Measurements from ENCODE around the gene CFAP65.
A peak's percentile ranks its signal among the peaks of the same experiment; 100 is the strongest.

CFAP65 gene

GRCh38 chr2:219030177-219030940, 11.0 kb downstream of the CFAP65 start:
- TF ChIP-seq, protein P1, sequence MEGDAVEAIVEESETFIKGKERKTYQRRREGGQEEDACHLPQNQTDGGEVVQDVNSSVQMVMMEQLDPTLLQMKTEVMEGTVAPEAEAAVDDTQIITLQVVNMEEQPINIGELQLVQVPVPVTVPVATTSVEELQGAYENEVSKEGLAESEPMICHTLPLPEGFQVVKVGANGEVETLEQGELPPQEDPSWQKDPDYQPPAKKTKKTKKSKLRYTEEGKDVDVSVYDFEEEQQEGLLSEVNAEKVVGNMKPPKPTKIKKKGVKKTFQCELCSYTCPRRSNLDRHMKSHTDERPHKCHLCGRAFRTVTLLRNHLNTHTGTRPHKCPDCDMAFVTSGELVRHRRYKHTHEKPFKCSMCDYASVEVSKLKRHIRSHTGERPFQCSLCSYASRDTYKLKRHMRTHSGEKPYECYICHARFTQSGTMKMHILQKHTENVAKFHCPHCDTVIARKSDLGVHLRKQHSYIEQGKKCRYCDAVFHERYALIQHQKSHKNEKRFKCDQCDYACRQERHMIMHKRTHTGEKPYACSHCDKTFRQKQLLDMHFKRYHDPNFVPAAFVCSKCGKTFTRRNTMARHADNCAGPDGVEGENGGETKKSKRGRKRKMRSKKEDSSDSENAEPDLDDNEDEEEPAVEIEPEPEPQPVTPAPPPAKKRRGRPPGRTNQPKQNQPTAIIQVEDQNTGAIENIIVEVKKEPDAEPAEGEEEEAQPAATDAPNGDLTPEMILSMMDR (conservative IDR thresholded peaks at IDR 0.05; ENCODE audit: low read length) = no peak
- DNase-seq (ENCODE audit: low read depth) = no peak
- H3K4me3 ChIP-seq (ENCODE audit: low read length) = no peak overlapping the region

GRCh38 chr2:219029829-219030165, 11.5 kb downstream of the CFAP65 start:
- peak; percentile 64 for DNase-seq (ENCODE audit: low read depth)

GRCh38 chr2:219028996-219029828, 12.1 kb downstream of the CFAP65 start:
- no peak for DNase-seq (ENCODE audit: low read depth)
- no peak overlapping the region for H3K4me3 ChIP-seq (ENCODE audit: low read length)
- TF ChIP-seq, protein P1 (conservative IDR thresholded peaks at IDR 0.05; ENCODE audit: low read length) = no peak

More at GRCh38 chr2:219029829-219030165, 11.5 kb downstream of the CFAP65 start:
- no peak overlapping the region for H3K4me3 ChIP-seq (ENCODE audit: low read length)
- TF ChIP-seq, protein P1 (conservative IDR thresholded peaks at IDR 0.05; ENCODE audit: low read length) = peak; percentile 86

DNA sequence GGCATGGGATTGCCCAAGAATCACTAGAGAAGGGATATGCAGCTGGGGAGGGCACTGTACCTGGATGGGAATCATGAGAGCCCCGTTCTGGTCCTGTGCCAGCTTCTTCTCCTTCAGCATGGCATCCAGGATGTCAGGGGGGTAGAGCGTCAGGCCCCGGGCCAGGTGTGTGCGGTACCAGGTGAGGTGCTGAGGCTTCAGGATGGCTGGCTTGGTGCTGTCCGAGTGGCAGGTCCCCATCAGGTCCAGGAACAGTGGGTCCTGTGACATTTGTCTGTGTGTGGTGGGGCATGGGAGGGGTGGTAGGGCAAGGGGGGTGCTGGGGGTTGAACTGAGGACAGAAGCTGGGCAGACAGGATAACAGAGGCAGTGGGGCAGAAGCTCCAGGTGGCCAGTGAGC, 13.2 kb downstream of the CFAP65 start:
- H3K4me3 ChIP-seq (ENCODE audit: low read length) = no peak overlapping the region
- DNase-seq (ENCODE audit: low read depth) = no peak
- TF ChIP-seq, protein P1 (conservative IDR thresholded peaks at IDR 0.05; ENCODE audit: low read length) = no peak

- no peak overlapping the region for H3K4me3 ChIP-seq (ENCODE audit: low read length)
- TF ChIP-seq, protein P1 (conservative IDR thresholded peaks at IDR 0.05; ENCODE audit: low read length) = no peak
- DNase-seq (ENCODE audit: low read depth) = no peak
Measured at GRCh38 chr2:219027511-219028055, 13.7 kb downstream of the CFAP65 start.

DNA sequence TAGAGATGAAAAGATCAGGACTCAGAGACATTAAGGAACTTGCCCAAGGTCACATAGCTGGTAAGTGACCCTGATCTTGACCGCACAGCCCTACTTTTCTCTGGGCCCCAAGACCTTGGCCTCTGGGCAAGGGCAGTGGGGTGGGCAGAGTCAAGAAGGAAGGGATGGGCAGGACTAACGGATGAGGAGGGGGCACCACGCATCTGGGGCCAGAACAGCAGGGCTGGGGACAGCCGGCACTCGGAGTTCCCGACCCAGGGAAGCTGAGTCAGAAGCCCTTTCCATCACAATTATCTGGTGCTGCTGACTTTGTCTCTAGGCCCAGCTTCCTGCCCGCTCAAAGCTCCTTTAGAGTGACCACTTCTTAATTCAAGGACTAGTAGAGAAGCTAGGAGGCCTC, 14.4 kb downstream of the CFAP65 start:
- H3K4me3 ChIP-seq (ENCODE audit: low read length) = no peak overlapping the region
- no peak for DNase-seq (ENCODE audit: low read depth)
- TF ChIP-seq, protein P1 (conservative IDR thresholded peaks at IDR 0.05; ENCODE audit: low read length) = no peak

Data from AG10803 (cell line).